ENCODE data around the gene HMGN4.

DNA sequence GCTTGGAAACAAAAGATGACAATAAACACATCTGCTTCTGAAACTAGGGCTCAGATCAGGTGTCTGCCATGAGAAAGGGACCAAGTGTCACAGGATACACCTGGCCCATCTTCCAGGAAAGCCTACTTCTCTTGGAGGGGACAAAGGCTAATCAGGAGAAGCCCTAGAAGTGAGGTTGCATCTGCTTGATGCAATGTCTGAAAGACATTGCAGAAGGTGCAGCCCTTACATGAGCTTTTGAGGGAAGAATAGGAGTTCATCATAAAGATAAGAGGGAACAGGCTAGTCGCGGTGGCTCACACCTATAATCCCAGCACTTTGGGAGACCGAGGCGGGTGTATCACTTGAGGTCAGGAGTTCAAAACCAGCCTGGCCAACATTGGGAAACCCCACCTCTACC lies 40.6 kb upstream of the HMGN4 start:
- TF ChIP-seq POLR2A (IDR thresholded peaks at IDR 0.05; ENCODE audit: low read length) (no peak), GATA1 (IDR thresholded peaks at IDR 0.05; ENCODE audit: low read depth, low read length) (no peak)
